GM12878 (cell line): ENCODE data around the gene HM13. TPM values are rescaled to one million over a fixed set of nuclear protein-coding genes. Genes with fewer than 3 reads are reported as not detected.

Source experiments
- ATAC-seq: fragments of 200-7000 bp; cut with Tn5 transposase; 3 replicates; pipeline ENCODE4 v1.9.1; 2020; ENCODE audit warnings: mild to moderate bottlenecking, moderate library complexity
- BruUV-seq: library from RNA; stranded (reverse); fragments of 400-500 nt; replicated peaks from 2 replicates; lab custom pipeline; 2021; lab: Mats Ljungman, UMichigan
- CTCF ChIA-PET: fragments of 300-600 bp; sonication (Branson Sonifier 250); formaldehyde crosslinking; extraction: SDS; loops from one replicate; lab custom pipeline; 2021; ENCODE audit warnings: inconsistent platforms; lab: Yijun Ruan, JAX
- POLR2A ChIA-PET: fragments of 350-600 bp; formaldehyde crosslinking; extraction: SDS; loops from one replicate; lab custom pipeline; 2021; ENCODE audit warnings: inconsistent platforms; lab: Charles Lee
- RAD21 ChIA-PET: fragments of 300-600 bp; sonication (Branson Sonifier 250); formaldehyde crosslinking; loops from one replicate; lab custom pipeline; 2023; ENCODE audit warnings: antibody characterized with exemption; ENCODE audit not compliant: unreplicated experiment; lab: Charles Lee
- SMC1A ChIA-PET: fragments of 300-600 bp; sonication (Branson Sonifier 250); formaldehyde crosslinking; loops from one replicate; lab custom pipeline; 2023; ENCODE audit not compliant: unreplicated experiment, uncharacterized antibody; lab: Charles Lee
- DNase-seq: peaks from one replicate; pipeline ENCODE4 v3.0.0-alpha.2; 2011; ENCODE audit warnings: low read depth, low spot score
- FAIRE-seq: peaks from 3 replicates; lab custom pipeline; 2011; peaks lifted over from hg19 to GRCh38; lab: Jason Lieb, UNC
- H2AFZ ChIP-seq: 2 replicates; pipeline ENCODE4 v1.6.0; 2011; ENCODE audit warnings: low read depth, low read length, control low read depth; ENCODE audit not compliant: control insufficient read depth
- H3K27ac ChIP-seq: 2 replicates; pipeline ENCODE4 v1.5.1; 2011; ENCODE audit warnings: control low read depth; ENCODE audit not compliant: control insufficient read depth, insufficient read depth
- H3K27me3 ChIP-seq, 2 experiments: replicated peaks in 1 of 2; 2 replicates each; pipeline versions ENCODE4 v1.6.0 to v1.6.1; 2011; ENCODE audit warnings: low read length in 1 of 2; ENCODE audit not compliant: control insufficient read depth in 2 of 2, insufficient read depth in 2 of 2
- H3K36me3 ChIP-seq, 2 experiments: 2 replicates each; pipeline ENCODE4 v1.5.1; 2011; ENCODE audit warnings: low read length in 1 of 2; ENCODE audit not compliant: control insufficient read depth in 2 of 2, insufficient read depth in 2 of 2
- H3K4me1 ChIP-seq: 2 replicates; pipeline ENCODE4 v1.6.1; 2011; ENCODE audit warnings: mild to moderate bottlenecking, low read length, moderate library complexity, mixed read lengths; ENCODE audit not compliant: control insufficient read depth, insufficient read depth
- H3K4me2 ChIP-seq: 2 replicates; pipeline ENCODE4 v1.6.0; 2011; ENCODE audit warnings: control low read depth; ENCODE audit not compliant: control insufficient read depth, insufficient read depth
- H3K4me3 ChIP-seq: fragments of 200-600 bp; sonication (generic); 2 replicates; pipeline ENCODE4 v1.5.1; 2016
- H3K79me2 ChIP-seq: 2 replicates; pipeline ENCODE4 v1.6.0; 2011; ENCODE audit warnings: low read length; ENCODE audit not compliant: control insufficient read depth, insufficient read depth
- H3K9ac ChIP-seq: 2 replicates; pipeline ENCODE4 v1.8.0; 2011; ENCODE audit warnings: low read length, control low read depth, mixed read lengths; ENCODE audit not compliant: control insufficient read depth, insufficient read depth
- H3K9me3 ChIP-seq: replicated peaks from 3 replicates; pipeline ENCODE4 v1.5.1; 2011; ENCODE audit warnings: mild to moderate bottlenecking, low read length; ENCODE audit not compliant: control insufficient read depth, insufficient read depth
- H4K20me1 ChIP-seq: 2 replicates; pipeline ENCODE4 v1.6.0; 2011; ENCODE audit not compliant: control insufficient read depth, insufficient read depth
- CBX3 ChIP-seq: fragments of 200-600 bp; sonication (generic); IDR thresholded peaks from 2 replicates; pipeline ENCODE4 v1.6.1; 2016; ENCODE audit warnings: low read depth, borderline replicate concordance
- FOXK2 ChIP-seq: fragments of 450-650 bp; IDR thresholded peaks from 2 replicates; pipeline ENCODE4 v1.6.1; 2017; ENCODE audit warnings: mild to moderate bottlenecking, moderate library complexity
- HDAC6 ChIP-seq: fragments of 200-600 bp; sonication (generic); IDR thresholded peaks from one replicate; pipeline ENCODE4 v1.8.0; 2017; ENCODE audit warnings: antibody characterized with exemption; ENCODE audit not compliant: unreplicated experiment
- IKZF2 ChIP-seq, 2 experiments: fragments of 450-650 bp; IDR thresholded peaks; 2 replicates each; pipeline ENCODE4 v1.6.1; 2017; ENCODE audit warnings: mild to moderate bottlenecking in 2 of 2, moderate library complexity in 2 of 2
- IRF4 ChIP-seq: IDR thresholded peaks from 2 replicates; pipeline ENCODE4 v1.6.1; 2011; ENCODE audit warnings: low read depth, low read length
- JUNB ChIP-seq: IDR thresholded peaks from 2 replicates; pipeline ENCODE4 v1.6.1; 2016; ENCODE audit warnings: antibody characterized with exemption, mild to moderate bottlenecking
- KLF5 ChIP-seq: fragments of 450-650 bp; IDR thresholded peaks from 2 replicates; pipeline ENCODE4 v1.6.1; 2014; ENCODE audit warnings: mild to moderate bottlenecking; ENCODE audit not compliant: partially characterized antibody
- SIX5 ChIP-seq: IDR thresholded peaks from 2 replicates; pipeline ENCODE4 v1.6.1; 2011; ENCODE audit warnings: mild to moderate bottlenecking, low read depth, low read length, moderate library complexity; ENCODE audit not compliant: severe bottlenecking
- SRF ChIP-seq, 2 experiments: IDR thresholded peaks; 2 replicates each; pipeline ENCODE4 v1.6.1; 2011; ENCODE audit warnings: low read depth in 2 of 2, low read length in 2 of 2, mild to moderate bottlenecking in 1 of 2, moderate library complexity in 1 of 2
- ZNF207 ChIP-seq: fragments of 450-650 bp; IDR thresholded peaks from 2 replicates; pipeline ENCODE4 v1.6.1; 2014; ENCODE audit warnings: antibody characterized with exemption, mild to moderate bottlenecking, borderline replicate concordance
- ZNF384 ChIP-seq: IDR thresholded peaks from 2 replicates; pipeline ENCODE4 v1.6.1; 2012; ENCODE audit warnings: low read depth, mild to moderate bottlenecking, low read length, improper control_type of control experiment, borderline replicate concordance
- ZSCAN29 ChIP-seq: fragments of 450-650 bp; IDR thresholded peaks from 2 replicates; pipeline ENCODE4 v1.6.1; 2017; ENCODE audit warnings: mild to moderate bottlenecking, moderate library complexity
- WGBS: methylation state at CpG from one replicate; pipeline ENCODE4 v1.1.6; 2016; ENCODE audit warnings: low lambda C conversion rate; ENCODE audit not compliant: insufficient replicate concordance, insufficient coverage; ENCODE audit errors: missing lambda C conversion rate; 5-methylcytosine and 5-hydroxymethylcytosine counted together
- in situ Hi-C: fragments of 300-500 bp; cut with MboI; formaldehyde crosslinking; loops from 9 replicates; pipeline ENCODE4 v1.14.3; 2018; ENCODE audit warnings: mixed read lengths
- intact Hi-C: fragments of 100-400 bp; cut with micrococcal nuclease; formaldehyde crosslinking; loops from one replicate; pipeline ENCODE4 v1.14.2; 2022; ENCODE audit not compliant: unreplicated experiment
- polyA plus RNA-seq, 11 experiments: library from polyadenylated mRNA; depleted of rRNA in 4 of 11; unstranded in 6 of 11; stranded (reverse) in 5 of 11; fragments of >200 nt; fragmentation: Nextera tagmentation in 4 of 11; fragmentation: Illumina TruSeq in 1 of 11; extraction: Ambion mirVana in 4 of 11; extraction: Trizol in 1 of 11; gene quantifications; 1 replicate in 1 of 11; 2 replicates in 10 of 11; pipeline versions ENCODE4 v1.2.1 to v1.2.3, GENCODE V29; 2011 to 2016; ENCODE audit warnings: inconsistent platforms in 2 of 11, missing spikeins in 2 of 11, low read depth in 1 of 11
- total RNA-seq, 4 experiments: library from RNA; depleted of rRNA in 3 of 4; stranded (reverse); fragments of >200 nt in 3 of 4; fragmentation: Illumina TruSeq in 1 of 4; extraction: Trizol in 1 of 4; gene quantifications; 2 replicates each; pipeline versions ENCODE4 v1.2.1 to v1.2.3, GENCODE V29; 2013 to 2021
- TF ChIP-seq, protein P1 (sequence below): fragments of 450-650 bp; IDR thresholded peaks from 2 replicates; pipeline ENCODE4 v1.6.1; 2016; ENCODE audit warnings: mild to moderate bottlenecking
- TF ChIP-seq, protein P2 (sequence below): IDR thresholded peaks from 2 replicates; pipeline ENCODE4 v1.6.1; 2011; ENCODE audit warnings: low read depth, mild to moderate bottlenecking, low read length, moderate library complexity, borderline replicate concordance; ENCODE audit errors: extremely low read depth

Gene HM13
- total and polyA plus RNA-seq, 10 of the 15 experiments (the other 5 are each of a cell fraction or from before 2014, with no cell fraction given), result 4.8 to 185 (median 81.7) TPM

DNA sequence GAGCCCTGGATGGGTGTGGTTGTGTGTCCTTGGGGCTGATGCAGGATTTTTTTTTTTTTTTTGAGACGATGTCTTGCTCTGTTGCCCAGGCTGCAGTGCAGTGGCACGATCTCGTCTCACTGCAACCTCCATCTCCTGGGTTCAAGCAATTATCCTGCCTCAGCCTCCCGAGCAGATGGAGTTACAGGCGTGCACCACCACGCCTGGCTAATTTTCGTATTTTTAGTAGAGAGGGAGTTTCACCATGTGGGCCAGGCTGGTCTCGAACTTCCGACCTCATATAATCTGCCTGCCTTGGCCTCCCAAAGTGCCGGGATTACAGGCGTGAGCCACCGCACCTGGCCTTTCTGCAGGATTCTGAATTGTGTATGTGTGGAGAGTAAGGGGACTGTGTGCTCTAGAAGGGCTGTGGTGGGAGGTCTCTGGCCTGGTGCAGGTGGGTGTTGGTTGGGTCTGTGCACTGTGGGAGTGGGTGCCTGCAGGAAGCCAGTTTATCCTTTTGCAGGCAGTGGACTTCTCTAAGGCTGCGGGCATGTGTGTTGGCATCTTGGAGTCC, 79.8 kb downstream of the HM13 start:
- ChIA-PET SMC1A (no interaction called here), POLR2A (interaction anchor here (1.5 kb wide), 1 partner anchor 11 kb away, joined by 4 read pairs; the partner anchor contains the start of gene ID1)
- ATAC-seq, result no peak

More for the DNA sequence above, 79.8 kb downstream of the HM13 start:
- WGBS, result 36% methylated on average over 10 of the region's 13 CpGs
- peaks cover 6% of the 10 kb centered on the region for H3K4me1 ChIP-seq
- no peak overlapping the region for H3K9ac ChIP-seq
- intact Hi-C loops (no loop called here), in situ Hi-C loops (no loop called here)
- H3K36me3 ChIP-seq, result no peaks in the 10 kb centered on the region
- H3K4me3 ChIP-seq, result no peak overlapping the region
- no peak overlapping the region for H3K27ac ChIP-seq
- H4K20me1 ChIP-seq, result no peaks in the 10 kb centered on the region
- TF ChIP-seq JUNB (no peak), ZSCAN29 (no peak), KLF5 (no peak), HDAC6 (no peak), CBX3 (no peak), IKZF2 (IDR thresholded peaks at IDR 0.05) (no peak), SRF (IDR thresholded peaks at IDR 0.05; ENCODE audit: low read depth in 2 of 2, low read length in 2 of 2) (no peak), ZNF384 (no peak), IRF4 (no peak), ZNF207 (no peak), SIX5 (no peak), FOXK2 (no peak)
- TF ChIP-seq, protein P1, sequence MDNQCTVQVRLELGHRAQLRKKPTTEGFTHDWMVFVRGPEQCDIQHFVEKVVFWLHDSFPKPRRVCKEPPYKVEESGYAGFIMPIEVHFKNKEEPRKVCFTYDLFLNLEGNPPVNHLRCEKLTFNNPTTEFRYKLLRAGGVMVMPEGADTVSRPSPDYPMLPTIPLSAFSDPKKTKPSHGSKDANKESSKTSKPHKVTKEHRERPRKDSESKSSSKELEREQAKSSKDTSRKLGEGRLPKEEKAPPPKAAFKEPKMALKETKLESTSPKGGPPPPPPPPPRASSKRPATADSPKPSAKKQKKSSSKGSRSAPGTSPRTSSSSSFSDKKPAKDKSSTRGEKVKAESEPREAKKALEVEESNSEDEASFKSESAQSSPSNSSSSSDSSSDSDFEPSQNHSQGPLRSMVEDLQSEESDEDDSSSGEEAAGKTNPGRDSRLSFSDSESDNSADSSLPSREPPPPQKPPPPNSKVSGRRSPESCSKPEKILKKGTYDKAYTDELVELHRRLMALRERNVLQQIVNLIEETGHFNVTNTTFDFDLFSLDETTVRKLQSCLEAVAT, result no peak
- TF ChIP-seq, protein P2, sequence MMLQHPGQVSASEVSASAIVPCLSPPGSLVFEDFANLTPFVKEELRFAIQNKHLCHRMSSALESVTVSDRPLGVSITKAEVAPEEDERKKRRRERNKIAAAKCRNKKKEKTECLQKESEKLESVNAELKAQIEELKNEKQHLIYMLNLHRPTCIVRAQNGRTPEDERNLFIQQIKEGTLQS, result no peak
- FAIRE-seq (no peak), DNase-seq (no peak)
- H3K79me2 ChIP-seq, result no peaks in the 10 kb centered on the region
- H3K9me3 ChIP-seq, result no peaks in the 10 kb centered on the region
- H3K4me2 ChIP-seq, result no peak overlapping the region
- CTCF ChIA-PET, result interaction anchor here (1.0 to 1.5 kb wide), 2 partner anchors 19 to 33 kb away, joined by 5 to 7 read pairs; no protein-coding TSS in a partner anchor
- H3K27me3 ChIP-seq, result no peaks in the 10 kb centered on the region
- H2AFZ ChIP-seq, result no peak overlapping the region
- RAD21 ChIA-PET, result no interaction called here
- no TSS peak for BruUV-seq
